A549 (cell line): ENCODE data around the gene RCHY1.

Source experiments
- EP300 ChIP-seq, 2 experiments: fragments of >200 bp; sonication (Bioruptor Twin); formaldehyde crosslinking; IDR thresholded peaks; 2 replicates in 1 of 2; 3 replicates in 1 of 2; pipeline ENCODE4 v1.6.1; 2016 to 2017
- ESRRA ChIP-seq: fragments of 150-350 bp; IDR thresholded peaks from 2 replicates; pipeline ENCODE4 v1.6.1; 2014; ENCODE audit warnings: mild to moderate bottlenecking, low read length, borderline replicate concordance
- KDM5A ChIP-seq: fragments of 200-600 bp; sonication (generic); IDR thresholded peaks from 2 replicates; pipeline ENCODE4 v1.6.1; 2016; ENCODE audit warnings: antibody characterized with exemption, mild to moderate bottlenecking
- RAD21 ChIP-seq, 2 experiments: fragments of >200 bp in 1 of 2; sonication (Bioruptor Twin) in 1 of 2; formaldehyde crosslinking in 1 of 2; IDR thresholded peaks in 1 of 2; conservative IDR thresholded peaks in 1 of 2; 2 replicates in 1 of 2; 3 replicates in 1 of 2; pipeline ENCODE4 v1.6.1; 2012 to 2018; ENCODE audit warnings: inconsistent platforms in 1 of 2
- RFX5 ChIP-seq: fragments of 450-650 bp; IDR thresholded peaks from 2 replicates; pipeline ENCODE4 v1.7.1; 2014; ENCODE audit warnings: antibody characterized with exemption, mild to moderate bottlenecking, moderate library complexity
- TF ChIP-seq, protein P1 (sequence below): fragments of >200 bp; sonication (Bioruptor Twin); formaldehyde crosslinking; IDR thresholded peaks from 3 replicates; pipeline ENCODE4 v1.5.1; 2016
- TF ChIP-seq, protein P2 (sequence below): fragments of >200 bp; sonication (Bioruptor Twin); formaldehyde crosslinking; IDR thresholded peaks from 3 replicates; pipeline ENCODE4 v1.6.1; 2016
- TF ChIP-seq, protein P3 (sequence below): fragments of 200-600 bp; sonication (generic); IDR thresholded peaks from 2 replicates; pipeline ENCODE4 v1.6.1; 2016; ENCODE audit warnings: antibody characterized with exemption, mild to moderate bottlenecking, moderate library complexity

DNA sequence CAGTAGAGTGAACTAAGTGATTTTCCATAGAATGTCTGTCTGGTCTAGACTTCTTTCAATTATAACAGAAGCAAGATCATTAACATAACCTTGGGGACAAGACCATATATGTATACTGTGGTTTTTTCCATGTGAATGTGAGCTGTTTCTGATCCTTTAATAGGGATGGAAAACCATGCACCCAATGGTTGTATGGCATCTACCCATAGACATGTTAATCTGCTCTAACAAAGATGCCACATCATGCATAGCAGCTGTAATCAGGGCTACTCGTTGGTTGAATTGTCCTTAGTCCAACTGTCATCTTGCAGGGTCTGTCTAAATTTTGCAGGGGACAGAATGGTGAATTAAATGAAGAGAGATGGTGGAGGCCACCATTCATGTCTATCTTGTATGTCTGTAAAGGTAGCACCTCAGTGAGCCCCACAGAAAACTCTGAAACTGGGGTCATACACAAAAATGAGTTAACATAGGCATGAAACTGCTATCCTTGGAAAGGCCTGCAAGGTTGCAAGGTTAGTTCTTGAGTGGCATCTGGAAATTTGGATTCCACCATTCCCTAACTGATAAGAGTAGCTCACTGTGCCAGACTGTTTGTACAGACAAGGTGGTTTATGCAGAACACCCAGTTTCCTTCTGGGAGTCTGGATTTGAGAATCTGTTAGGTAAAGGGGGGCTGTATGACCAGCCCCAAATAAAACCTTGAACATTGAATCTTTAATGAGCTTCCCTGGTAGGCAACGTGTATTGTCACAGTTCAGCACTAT, 16.5 kb upstream of the RCHY1 start:
- TF ChIP-seq EP300 (IDR thresholded peaks at IDR 0.05): no peak
- TF ChIP-seq, protein P1, sequence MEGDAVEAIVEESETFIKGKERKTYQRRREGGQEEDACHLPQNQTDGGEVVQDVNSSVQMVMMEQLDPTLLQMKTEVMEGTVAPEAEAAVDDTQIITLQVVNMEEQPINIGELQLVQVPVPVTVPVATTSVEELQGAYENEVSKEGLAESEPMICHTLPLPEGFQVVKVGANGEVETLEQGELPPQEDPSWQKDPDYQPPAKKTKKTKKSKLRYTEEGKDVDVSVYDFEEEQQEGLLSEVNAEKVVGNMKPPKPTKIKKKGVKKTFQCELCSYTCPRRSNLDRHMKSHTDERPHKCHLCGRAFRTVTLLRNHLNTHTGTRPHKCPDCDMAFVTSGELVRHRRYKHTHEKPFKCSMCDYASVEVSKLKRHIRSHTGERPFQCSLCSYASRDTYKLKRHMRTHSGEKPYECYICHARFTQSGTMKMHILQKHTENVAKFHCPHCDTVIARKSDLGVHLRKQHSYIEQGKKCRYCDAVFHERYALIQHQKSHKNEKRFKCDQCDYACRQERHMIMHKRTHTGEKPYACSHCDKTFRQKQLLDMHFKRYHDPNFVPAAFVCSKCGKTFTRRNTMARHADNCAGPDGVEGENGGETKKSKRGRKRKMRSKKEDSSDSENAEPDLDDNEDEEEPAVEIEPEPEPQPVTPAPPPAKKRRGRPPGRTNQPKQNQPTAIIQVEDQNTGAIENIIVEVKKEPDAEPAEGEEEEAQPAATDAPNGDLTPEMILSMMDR: no peak
- TF ChIP-seq, protein P2, sequence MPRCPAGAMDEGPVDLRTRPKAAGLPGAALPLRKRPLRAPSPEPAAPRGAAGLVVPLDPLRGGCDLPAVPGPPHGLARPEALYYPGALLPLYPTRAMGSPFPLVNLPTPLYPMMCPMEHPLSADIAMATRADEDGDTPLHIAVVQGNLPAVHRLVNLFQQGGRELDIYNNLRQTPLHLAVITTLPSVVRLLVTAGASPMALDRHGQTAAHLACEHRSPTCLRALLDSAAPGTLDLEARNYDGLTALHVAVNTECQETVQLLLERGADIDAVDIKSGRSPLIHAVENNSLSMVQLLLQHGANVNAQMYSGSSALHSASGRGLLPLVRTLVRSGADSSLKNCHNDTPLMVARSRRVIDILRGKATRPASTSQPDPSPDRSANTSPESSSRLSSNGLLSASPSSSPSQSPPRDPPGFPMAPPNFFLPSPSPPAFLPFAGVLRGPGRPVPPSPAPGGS: no peak
- TF ChIP-seq ESRRA: no peak
- TF ChIP-seq RAD21 (conservative IDR thresholded peaks at IDR 0.05 in 1 of 2, IDR thresholded peaks at IDR 0.05 in 1 of 2): no peak
- no peak for TF ChIP-seq KDM5A
- TF ChIP-seq, protein P3, sequence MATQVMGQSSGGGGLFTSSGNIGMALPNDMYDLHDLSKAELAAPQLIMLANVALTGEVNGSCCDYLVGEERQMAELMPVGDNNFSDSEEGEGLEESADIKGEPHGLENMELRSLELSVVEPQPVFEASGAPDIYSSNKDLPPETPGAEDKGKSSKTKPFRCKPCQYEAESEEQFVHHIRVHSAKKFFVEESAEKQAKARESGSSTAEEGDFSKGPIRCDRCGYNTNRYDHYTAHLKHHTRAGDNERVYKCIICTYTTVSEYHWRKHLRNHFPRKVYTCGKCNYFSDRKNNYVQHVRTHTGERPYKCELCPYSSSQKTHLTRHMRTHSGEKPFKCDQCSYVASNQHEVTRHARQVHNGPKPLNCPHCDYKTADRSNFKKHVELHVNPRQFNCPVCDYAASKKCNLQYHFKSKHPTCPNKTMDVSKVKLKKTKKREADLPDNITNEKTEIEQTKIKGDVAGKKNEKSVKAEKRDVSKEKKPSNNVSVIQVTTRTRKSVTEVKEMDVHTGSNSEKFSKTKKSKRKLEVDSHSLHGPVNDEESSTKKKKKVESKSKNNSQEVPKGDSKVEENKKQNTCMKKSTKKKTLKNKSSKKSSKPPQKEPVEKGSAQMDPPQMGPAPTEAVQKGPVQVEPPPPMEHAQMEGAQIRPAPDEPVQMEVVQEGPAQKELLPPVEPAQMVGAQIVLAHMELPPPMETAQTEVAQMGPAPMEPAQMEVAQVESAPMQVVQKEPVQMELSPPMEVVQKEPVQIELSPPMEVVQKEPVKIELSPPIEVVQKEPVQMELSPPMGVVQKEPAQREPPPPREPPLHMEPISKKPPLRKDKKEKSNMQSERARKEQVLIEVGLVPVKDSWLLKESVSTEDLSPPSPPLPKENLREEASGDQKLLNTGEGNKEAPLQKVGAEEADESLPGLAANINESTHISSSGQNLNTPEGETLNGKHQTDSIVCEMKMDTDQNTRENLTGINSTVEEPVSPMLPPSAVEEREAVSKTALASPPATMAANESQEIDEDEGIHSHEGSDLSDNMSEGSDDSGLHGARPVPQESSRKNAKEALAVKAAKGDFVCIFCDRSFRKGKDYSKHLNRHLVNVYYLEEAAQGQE: no peak
- TF ChIP-seq RFX5: no peak
